PC-9 (cell line): ENCODE measurements around the gene PDHX. TPM values are rescaled to one million over a fixed set of nuclear protein-coding genes. Genes with fewer than 3 reads are reported as not detected.

Source experiments
- BruUV-seq: library from RNA; stranded (reverse); fragments of 400-500 nt; replicated peaks from 2 replicates; lab custom pipeline; 2021; lab: Mats Ljungman, UMichigan
- CTCF ChIA-PET: fragments of 300-600 bp; sonication (Branson Sonifier 250); formaldehyde crosslinking; loops from one replicate; lab custom pipeline; 2022; ENCODE audit warnings: antibody characterized with exemption; lab: Charles Lee
- POLR2A ChIA-PET: fragments of 300-600 bp; sonication (Branson Sonifier 250); formaldehyde crosslinking; loops from one replicate; lab custom pipeline; 2022; ENCODE audit warnings: antibody characterized with exemption; ENCODE audit not compliant: unreplicated experiment; lab: Charles Lee
- DNase-seq, 2 experiments: peaks; one replicate each; pipeline versions ENCODE4 v3.0.0 to v3.0.0-alpha.2; 2015 to 2022; ENCODE audit warnings: mixed read lengths in 1 of 2
- H2AFZ ChIP-seq: fragments of 200-600 bp; sonication (generic); 2 replicates; pipeline ENCODE4 v1.8.1; 2017; ENCODE audit warnings: antibody characterized with exemption
- H3F3A ChIP-seq: fragments of 200-600 bp; sonication (generic); 2 replicates; pipeline ENCODE4 v1.8.1; 2017; ENCODE audit warnings: antibody characterized with exemption, mild to moderate bottlenecking, low read depth; ENCODE audit not compliant: insufficient read depth
- H3K27ac ChIP-seq: fragments of 200-600 bp; sonication (generic); 2 replicates; pipeline ENCODE4 v1.6.1; 2016; ENCODE audit warnings: mixed run types
- H3K27me3 ChIP-seq: fragments of 200-600 bp; sonication (generic); 2 replicates; pipeline ENCODE4 v1.6.1; 2016; ENCODE audit warnings: low read depth, mixed run types; ENCODE audit not compliant: insufficient read depth
- H3K36me3 ChIP-seq: fragments of 200-600 bp; sonication (generic); 2 replicates; pipeline ENCODE4 v1.6.1; 2016; ENCODE audit warnings: low read depth, mixed run types
- H3K4me1 ChIP-seq: fragments of 200-600 bp; sonication (generic); replicated peaks from 2 replicates; pipeline ENCODE4 v1.6.1; 2016; ENCODE audit warnings: mixed run types; ENCODE audit not compliant: insufficient read depth
- H3K4me2 ChIP-seq: fragments of 200-600 bp; sonication (generic); 2 replicates; pipeline ENCODE4 v1.6.1; 2017; ENCODE audit warnings: mixed run types
- H3K4me3 ChIP-seq: fragments of 200-600 bp; sonication (generic); 2 replicates; pipeline ENCODE4 v1.6.1; 2016; ENCODE audit warnings: mixed run types
- H3K79me2 ChIP-seq: fragments of 200-600 bp; sonication (generic); 2 replicates; pipeline ENCODE4 v1.6.1; 2017; ENCODE audit warnings: low read depth, mixed run types
- H3K9me2 ChIP-seq: fragments of 200-600 bp; sonication (generic); 2 replicates; pipeline ENCODE4 v1.8.1; 2017; ENCODE audit warnings: mild to moderate bottlenecking; ENCODE audit not compliant: insufficient read depth
- H3K9me3 ChIP-seq: fragments of 200-600 bp; sonication (generic); 2 replicates; pipeline ENCODE4 v1.8.1; 2016; ENCODE audit warnings: low read depth; ENCODE audit not compliant: insufficient read depth
- H4K20me1 ChIP-seq: fragments of 200-600 bp; sonication (generic); 2 replicates; pipeline ENCODE4 v1.8.1; 2017; ENCODE audit not compliant: insufficient read depth
- CTCF ChIP-seq: fragments of 200-600 bp; sonication (generic); conservative IDR thresholded peaks from 2 replicates; pipeline ENCODE4 v1.6.1; 2017; ENCODE audit warnings: mixed run types, antibody characterized with exemption, mild to moderate bottlenecking, moderate library complexity
- EZH2 ChIP-seq: fragments of 200-600 bp; sonication (generic); IDR thresholded peaks from 2 replicates; pipeline ENCODE4 v1.8.0; 2017; ENCODE audit warnings: antibody characterized with exemption, low read depth
- intact Hi-C: fragments of 100-400 bp; cut with micrococcal nuclease; formaldehyde crosslinking; loops from one replicate; pipeline ENCODE4 v1.10.0; 2022; ENCODE audit not compliant: unreplicated experiment
- total RNA-seq: library from RNA; stranded (reverse); gene quantifications from 2 replicates; pipeline ENCODE4 v1.2.3, GENCODE V29; 2021

PDHX gene
- total RNA-seq, 1 experiment from 2014 or later, result 47.0 TPM

- Histone ChIP-seq H3K27ac (peak overlapping the region; percentile 90), H3K4me1 (peaks cover 70% of the 10 kb centered on the region), H3K36me3 (no peaks in the 10 kb centered on the region), H3K27me3 (no peaks in the 10 kb centered on the region), H2AFZ (no peak overlapping the region), H3F3A (peaks cover 54% of the 10 kb centered on the region), H3K9me3 (no peaks in the 10 kb centered on the region; the same call in 1 of the 2 replicates), H3K9me2 (no peaks in the 10 kb centered on the region), H4K20me1 (no peaks in the 10 kb centered on the region), H3K79me2 (no peaks in the 10 kb centered on the region), H3K4me3 (no peak overlapping the region; the same call in 1 of the 2 replicates), H3K4me2 (peak overlapping the region; percentile 57)
- CTCF ChIA-PET, result interaction anchor here (0.5 to 0.6 kb wide), 3 partner anchors 9 to 285 kb away, joined by 3 to 8 read pairs (median 5); no protein-coding TSS in a partner anchor
- intact Hi-C loops, result no loop called here
- POLR2A ChIA-PET, result interaction anchor here (0.7 kb wide), 1 partner anchor 130 kb away, joined by 5 read pairs; no protein-coding TSS in a partner anchor
- peak in 1 of 2 experiments; percentile 62 for DNase-seq
- no TSS peak for BruUV-seq
- TF ChIP-seq EZH2 (no peak), CTCF (no peak)
Observed at GRCh38 chr11:35011389-35011788, 95.0 kb downstream of the PDHX start.

GRCh38 chr11:35011944-35012343 lies 95.5 kb downstream of the PDHX start:
- POLR2A ChIA-PET, result interaction anchor here (0.7 kb wide), 1 partner anchor 129 kb away, joined by 5 read pairs; no protein-coding TSS in a partner anchor
- Histone ChIP-seq H3K36me3 (no peaks in the 10 kb centered on the region), H3K27me3 (no peaks in the 10 kb centered on the region), H3F3A (peaks cover 54% of the 10 kb centered on the region), H3K4me3 (no peak overlapping the region), H3K4me2 (peak overlapping the region; percentile 57), H2AFZ (no peak overlapping the region), H3K79me2 (no peaks in the 10 kb centered on the region), H3K9me2 (no peaks in the 10 kb centered on the region), H3K4me1 (peaks cover 70% of the 10 kb centered on the region), H4K20me1 (no peaks in the 10 kb centered on the region), H3K27ac (peak overlapping the region; percentile 90), H3K9me3 (no peaks in the 10 kb centered on the region; the same call in 1 of the 2 replicates)
- intact Hi-C loops, result no loop called here
- no TSS peak for BruUV-seq
- CTCF ChIA-PET, result interaction anchor here (0.5 to 0.6 kb wide), 3 partner anchors 9 to 284 kb away, joined by 3 to 8 read pairs (median 5); no protein-coding TSS in a partner anchor
- TF ChIP-seq EZH2, result no peak
- TF ChIP-seq CTCF, result no peak
- DNase-seq, result no peak

GRCh38 chr11:35012467-35013191 lies 96.2 kb downstream of the PDHX start:
- Histone ChIP-seq H3K4me3 (no peak overlapping the region), H3K27ac (peak overlapping the region; percentile 42), H3K9me2 (no peaks in the 10 kb centered on the region), H3K27me3 (no peaks in the 10 kb centered on the region), H3K36me3 (no peaks in the 10 kb centered on the region), H3F3A (peaks cover 48% of the 10 kb centered on the region), H2AFZ (no peak overlapping the region), H3K79me2 (no peaks in the 10 kb centered on the region), H4K20me1 (no peaks in the 10 kb centered on the region), H3K9me3 (no peaks in the 10 kb centered on the region), H3K4me1 (peaks cover 66% of the 10 kb centered on the region), H3K4me2 (no peak overlapping the region)
- ChIA-PET POLR2A (no interaction called here), CTCF (interaction anchor here (0.7 kb wide), 1 partner anchor 479 kb away, joined by 7 read pairs; no protein-coding TSS in a partner anchor)
- no TSS peak for BruUV-seq
- intact Hi-C loops, result no loop called here
- DNase-seq, result no peak
- TF ChIP-seq CTCF (no peak), EZH2 (no peak)
